CD14-positive monocyte (primary cell): ENCODE measurements around the gene ARL4A. TPM values are rescaled to one million over a fixed set of nuclear protein-coding genes. Genes with fewer than 3 reads are reported as not detected.

Experiments
- DNase-seq, 3 donors: peaks; one replicate each; pipeline ENCODE4 v3.0.0-alpha.2; 2011 to 2022
- H2AFZ ChIP-seq: 2 replicates; pipeline ENCODE4 v1.6.0; 2012; ENCODE audit warnings: mild to moderate bottlenecking, low read depth, low read length, inconsistent platforms; ENCODE audit not compliant: insufficient read depth, poor library complexity, severe bottlenecking
- H3K27ac ChIP-seq, 2 donors: 1 replicate in 1 of 2; 2 replicates in 1 of 2; pipeline ENCODE4 v1.5.1; 2012 to 2013; ENCODE audit warnings: low read length in 2 of 2, control low read depth in 1 of 2, inconsistent platforms in 1 of 2, low read depth in 1 of 2, mild to moderate bottlenecking in 1 of 2
- H3K27me3 ChIP-seq, 2 donors: one replicate each; pipeline versions ENCODE4 v1.6.0 to v1.6.1; 2011 to 2013; ENCODE audit warnings: low read length in 2 of 2; ENCODE audit not compliant: control insufficient read depth in 2 of 2, insufficient read depth in 2 of 2
- H3K36me3 ChIP-seq, 2 donors: replicated peaks in 1 of 2; 1 replicate in 1 of 2; 2 replicates in 1 of 2; pipeline versions ENCODE4 v1.5.1 to v1.6.1; 2012 to 2013; ENCODE audit warnings: low read length in 2 of 2, control low read depth in 1 of 2, inconsistent platforms in 1 of 2, mild to moderate bottlenecking in 1 of 2; ENCODE audit not compliant: insufficient read depth in 2 of 2, control insufficient read depth in 1 of 2
- H3K4me1 ChIP-seq, 2 donors: 1 replicate in 1 of 2; 2 replicates in 1 of 2; pipeline versions ENCODE4 v1.5.1 to v1.6.1; 2012 to 2013; ENCODE audit warnings: low read length in 2 of 2, control low read depth in 1 of 2, inconsistent platforms in 1 of 2, mild to moderate bottlenecking in 1 of 2, moderate library complexity in 1 of 2; ENCODE audit not compliant: insufficient read depth in 2 of 2, control insufficient read depth in 1 of 2
- H3K4me2 ChIP-seq: replicated peaks from 2 replicates; pipeline ENCODE3; 2012; ENCODE audit warnings: low read length, moderate library complexity, mild to moderate bottlenecking; ENCODE audit not compliant: poor library complexity, severe bottlenecking; ENCODE audit errors: extremely low read depth
- H3K4me3 ChIP-seq, 3 experiments: fragments of 200-600 bp in 1 of 3; sonication (generic) in 1 of 3; replicated peaks in 1 of 3; 1 replicate in 2 of 3; 2 replicates in 1 of 3; pipeline ENCODE4 v1.5.1; 2011 to 2013; ENCODE audit warnings: low read length in 3 of 3, mild to moderate bottlenecking in 3 of 3, control low read depth in 2 of 3, low read depth in 2 of 3, inconsistent platforms in 1 of 3, moderate library complexity in 1 of 3
- H3K79me2 ChIP-seq: 2 replicates; pipeline ENCODE4 v1.6.0; 2012; ENCODE audit warnings: mild to moderate bottlenecking, control low read depth, inconsistent platforms, low read length, moderate library complexity; ENCODE audit not compliant: insufficient read depth
- H3K9ac ChIP-seq: 2 replicates; pipeline ENCODE4 v1.6.0; 2017; ENCODE audit warnings: low read length, mild to moderate bottlenecking; ENCODE audit not compliant: insufficient read depth, poor library complexity, severe bottlenecking
- H3K9me3 ChIP-seq, 2 donors: replicated peaks in 1 of 2; 1 replicate in 1 of 2; 2 replicates in 1 of 2; pipeline versions ENCODE4 v1.5.1 to v1.6.1; 2012 to 2013; ENCODE audit warnings: low read length in 2 of 2, control low read depth in 1 of 2; ENCODE audit not compliant: control insufficient read depth in 1 of 2, insufficient read depth in 1 of 2
- H4K20me1 ChIP-seq: 2 replicates; pipeline ENCODE4 v1.6.0; 2012; ENCODE audit warnings: mild to moderate bottlenecking, low read length, control low read depth, moderate library complexity; ENCODE audit not compliant: insufficient read depth
- H3K27ac Mint-ChIP-seq, 7 donors: one replicate each; pipeline ENCODE4 v1.8.0; 2020; ENCODE audit warnings: mild to moderate bottlenecking in 7 of 7, mixed read lengths in 7 of 7, moderate library complexity in 6 of 7, inconsistent platforms in 2 of 7
- H3K27me3 Mint-ChIP-seq, 3 donors: one replicate each; pipeline ENCODE4 v1.8.0; 2021 to 2022; ENCODE audit warnings: low read depth in 3 of 3, mild to moderate bottlenecking in 3 of 3, mixed read lengths in 3 of 3, moderate library complexity in 3 of 3, inconsistent platforms in 1 of 3
- H3K36me3 Mint-ChIP-seq, 2 donors: one replicate each; pipeline ENCODE4 v1.8.0; 2020; ENCODE audit warnings: mixed read lengths in 2 of 2, inconsistent platforms in 1 of 2, mild to moderate bottlenecking in 1 of 2
- H3K4me1 Mint-ChIP-seq: one replicate; pipeline ENCODE4 v1.8.0; 2020; ENCODE audit warnings: mild to moderate bottlenecking, mixed read lengths
- H3K4me3 Mint-ChIP-seq, 2 donors: one replicate each; pipeline ENCODE4 v1.8.0; 2020; ENCODE audit warnings: mild to moderate bottlenecking in 2 of 2, mixed read lengths in 2 of 2, moderate library complexity in 1 of 2
- H3K9me3 Mint-ChIP-seq, 7 donors: one replicate each; pipeline ENCODE4 v1.8.0; 2020 to 2022; ENCODE audit warnings: mixed read lengths in 7 of 7, mild to moderate bottlenecking in 6 of 7, moderate library complexity in 6 of 7, inconsistent platforms in 2 of 7
- CTCF ChIP-seq: fragments of 200-600 bp; IDR thresholded peaks from one replicate; pipeline ENCODE4 v1.8.0; 2022; ENCODE audit warnings: antibody characterized with exemption, mild to moderate bottlenecking
- WGBS: methylation state at CpG from one replicate; pipeline ENCODE4 v1.1.5; 2013; ENCODE audit warnings: missing lambda C conversion rate; ENCODE audit not compliant: insufficient coverage; 5-methylcytosine and 5-hydroxymethylcytosine counted together
- intact Hi-C, 2 donors: fragments of 100-400 bp; cut with micrococcal nuclease; formaldehyde crosslinking; loops; one replicate each; pipeline versions ENCODE4 v1.15.0 to v1.15.1; 2023
- polyA plus RNA-seq, 3 donors: library from polyadenylated mRNA; depleted of rRNA in 1 of 3; unstranded in 2 of 3; stranded (reverse) in 1 of 3; fragments of 300-500 nt in 2 of 3; fragments of >200 nt in 1 of 3; fragmentation: Illumina TruSeq in 2 of 3; gene quantifications; 1 replicate in 2 of 3; 2 replicates in 1 of 3; pipeline ENCODE4 v1.2.3, GENCODE V29; 2012 to 2021

Gene ARL4A
- polyA plus RNA-seq, 3 donors = 60.3 to 125 (median 69.3) TPM

DNA sequence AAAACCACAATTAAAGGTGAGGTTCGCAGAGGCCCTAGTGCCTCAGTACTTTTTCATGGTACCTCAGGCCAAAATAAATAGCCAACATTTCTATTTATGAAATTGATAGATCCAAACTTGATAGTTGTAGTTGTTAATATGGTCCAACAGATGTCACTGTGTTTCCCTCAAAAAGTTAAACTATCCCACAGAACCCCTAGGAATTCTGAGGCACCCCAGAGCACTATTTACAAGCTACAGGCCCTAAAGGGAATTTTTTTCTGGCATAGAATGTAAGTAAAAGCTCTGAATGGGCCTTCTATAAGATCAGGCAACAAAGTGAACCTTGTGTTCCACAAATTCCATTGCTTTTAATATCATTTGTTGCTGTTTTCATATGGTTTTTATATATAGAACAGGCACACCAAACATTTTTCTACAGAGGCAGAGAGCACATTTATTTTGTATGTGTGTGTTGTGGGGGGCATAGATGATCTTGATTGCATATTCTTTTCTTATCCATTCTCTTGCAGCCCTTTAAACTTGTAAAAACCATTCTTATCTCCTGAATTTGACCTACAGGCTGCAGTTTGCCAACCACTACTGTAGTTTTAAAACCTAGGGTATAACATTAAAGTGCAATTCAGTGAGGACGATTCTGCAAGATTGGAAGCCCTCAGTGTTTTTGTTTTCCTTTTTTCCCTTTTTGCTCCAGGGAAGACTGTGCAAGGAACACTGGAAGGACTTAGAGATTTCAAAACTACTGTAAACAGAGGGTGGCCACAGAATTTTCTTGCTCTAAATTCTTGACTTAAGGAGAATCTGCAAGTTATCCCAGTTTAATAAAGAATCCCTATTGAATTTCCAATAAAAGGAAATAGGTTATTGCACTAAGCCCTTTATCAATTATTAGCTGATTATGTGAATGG is 3.5 kb upstream of the ARL4A start:
- Histone ChIP-seq H3K4me1 (peaks cover 13 to 19% of the 10 kb centered on the region in 2 donors), H3K79me2 (peaks cover 1% of the 10 kb centered on the region), H3K9me3 (no peaks in the 10 kb centered on the region), H3K36me3 (no peaks in the 10 kb centered on the region), H2AFZ (no peak overlapping the region), H3K27ac (no peak overlapping the region), H3K27me3 (no peaks in the 10 kb centered on the region), H3K4me3 (no peak overlapping the region), H4K20me1 (no peaks in the 10 kb centered on the region), H3K9ac (no peak overlapping the region), H3K4me2 (no peak overlapping the region)
- H3K36me3 Mint-ChIP-seq = peaks cover 1 to 2% of the 10 kb centered on the region in 2 donors
- intact Hi-C loops = loop anchor here (10.0 kb wide), 2 partner anchors 99 to 201 kb away; no protein-coding TSS in a partner anchor
- no peak for DNase-seq
- WGBS = no CpG with 5 or more reads among the region's 2 CpGs
- H3K4me3 Mint-ChIP-seq = no peak overlapping the region
- peaks cover 27% of the 10 kb centered on the region for H3K4me1 Mint-ChIP-seq
- peaks cover 0 to 3% (median 0%) of the 10 kb centered on the region in 7 donors for H3K9me3 Mint-ChIP-seq
- H3K27me3 Mint-ChIP-seq = peaks cover 0 to 5% (median 1%) of the 10 kb centered on the region in 3 donors
- H3K27ac Mint-ChIP-seq = no peak overlapping the region
- peak; percentile 28 for TF ChIP-seq CTCF

GRCh38 chr7:12684733-12685132 is 2.7 kb upstream of the ARL4A start:
- Histone ChIP-seq H3K27me3 (no peaks in the 10 kb centered on the region), H3K4me2 (no peak overlapping the region), H3K79me2 (peaks cover 9% of the 10 kb centered on the region), H3K27ac (no peak overlapping the region), H3K4me3 (no peak overlapping the region), H3K36me3 (no peaks in the 10 kb centered on the region), H4K20me1 (no peaks in the 10 kb centered on the region), H3K4me1 (peaks cover 13 to 19% of the 10 kb centered on the region in 2 donors), H2AFZ (no peak overlapping the region), H3K9me3 (no peaks in the 10 kb centered on the region), H3K9ac (no peak overlapping the region)
- peaks cover 0 to 3% (median 0%) of the 10 kb centered on the region in 7 donors for H3K9me3 Mint-ChIP-seq
- peaks cover 0 to 5% (median 1%) of the 10 kb centered on the region in 3 donors for H3K27me3 Mint-ChIP-seq
- peak overlapping the region in 2 of 7 donors; percentile 60 to 92 for H3K27ac Mint-ChIP-seq
- peaks cover 6 to 8% of the 10 kb centered on the region in 2 donors for H3K36me3 Mint-ChIP-seq
- intact Hi-C loops = loop anchor here (5.0 to 10.0 kb wide), 3 partner anchors 47 to 200 kb away; no protein-coding TSS in a partner anchor
- TF ChIP-seq CTCF = no peak
- WGBS = 97% methylated on average over 15 of the region's 19 CpGs
- DNase-seq = no peak
- H3K4me3 Mint-ChIP-seq = no peak overlapping the region
- peaks cover 34% of the 10 kb centered on the region for H3K4me1 Mint-ChIP-seq
